C4-2B (cell line): ENCODE results near the gene RB1.

ENCODE experiments used
- ZFX ChIP-seq: fragments of 450-650 bp; IDR thresholded peaks from 2 replicates; pipeline ENCODE4 v1.6.1; 2017
- TF ChIP-seq, protein P1 (sequence below): fragments of 450-650 bp; conservative IDR thresholded peaks from 2 replicates; pipeline ENCODE4 v1.5.1; 2017; ENCODE audit warnings: mild to moderate bottlenecking

DNA sequence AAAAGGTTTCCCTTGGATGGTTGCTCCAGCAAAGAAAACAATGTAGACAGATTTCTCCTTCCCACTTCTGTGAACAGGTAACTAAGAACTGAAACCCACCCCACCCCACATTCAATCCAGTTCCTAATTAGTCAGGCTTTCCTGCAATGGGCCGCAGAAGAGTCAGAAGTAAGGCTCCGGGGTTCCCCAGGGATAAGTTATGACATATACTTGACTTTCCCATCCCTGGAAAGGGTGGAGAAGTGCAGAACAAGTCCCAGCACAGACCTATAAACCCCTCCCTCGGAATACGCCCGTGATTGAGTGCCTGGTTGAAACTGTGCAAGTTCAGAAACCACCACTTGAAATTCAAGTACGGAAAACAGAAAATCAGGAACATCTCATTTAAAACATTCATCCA lies 204.5 kb downstream of the RB1 start:
- TF ChIP-seq, protein P1, sequence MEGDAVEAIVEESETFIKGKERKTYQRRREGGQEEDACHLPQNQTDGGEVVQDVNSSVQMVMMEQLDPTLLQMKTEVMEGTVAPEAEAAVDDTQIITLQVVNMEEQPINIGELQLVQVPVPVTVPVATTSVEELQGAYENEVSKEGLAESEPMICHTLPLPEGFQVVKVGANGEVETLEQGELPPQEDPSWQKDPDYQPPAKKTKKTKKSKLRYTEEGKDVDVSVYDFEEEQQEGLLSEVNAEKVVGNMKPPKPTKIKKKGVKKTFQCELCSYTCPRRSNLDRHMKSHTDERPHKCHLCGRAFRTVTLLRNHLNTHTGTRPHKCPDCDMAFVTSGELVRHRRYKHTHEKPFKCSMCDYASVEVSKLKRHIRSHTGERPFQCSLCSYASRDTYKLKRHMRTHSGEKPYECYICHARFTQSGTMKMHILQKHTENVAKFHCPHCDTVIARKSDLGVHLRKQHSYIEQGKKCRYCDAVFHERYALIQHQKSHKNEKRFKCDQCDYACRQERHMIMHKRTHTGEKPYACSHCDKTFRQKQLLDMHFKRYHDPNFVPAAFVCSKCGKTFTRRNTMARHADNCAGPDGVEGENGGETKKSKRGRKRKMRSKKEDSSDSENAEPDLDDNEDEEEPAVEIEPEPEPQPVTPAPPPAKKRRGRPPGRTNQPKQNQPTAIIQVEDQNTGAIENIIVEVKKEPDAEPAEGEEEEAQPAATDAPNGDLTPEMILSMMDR = no peak
- TF ChIP-seq ZFX = no peak
